HepG2 (cell line): ENCODE results near the gene AGRN.

Experiments
- RFX5 ChIP-seq: IDR thresholded peaks from 2 replicates; pipeline ENCODE4 v1.6.1; 2011; ENCODE audit warnings: low read depth, low read length, improper control_type of control experiment
- YY1 ChIP-seq: IDR thresholded peaks from 2 replicates; pipeline ENCODE4 v1.6.1; 2011; ENCODE audit warnings: low read length, low read depth, moderate library complexity, mild to moderate bottlenecking; ENCODE audit not compliant: insufficient read depth, insufficient replicate concordance
- ZNF577 ChIP-seq: sonication (generic); formaldehyde crosslinking; IDR thresholded peaks from 2 replicates; pipeline ENCODE4 v1.4.0; 2020; ENCODE audit warnings: mild to moderate bottlenecking, low read depth, missing genetic modification reagents, borderline replicate concordance

GRCh38 chr1:1087351-1088028 is 67.6 kb downstream of the AGRN start:
- no peak for TF ChIP-seq RFX5
- TF ChIP-seq ZNF577 (CRISPR knock-in tag): no peak
- no peak for TF ChIP-seq YY1
